Testis (tissue), 3 donors: ENCODE measurements around the gene PIR. TPM values are rescaled to one million over a fixed set of nuclear protein-coding genes. Genes with fewer than 3 reads are reported as not detected.

ENCODE experiments used
- DNase-seq: peaks from one replicate; pipeline ENCODE4 v3.0.0-alpha.2; 2019
- H3K27ac ChIP-seq, 2 donors: fragments of 200-600 bp; sonication (generic); one replicate each; pipeline ENCODE4 v1.5.1; 2019
- H3K27me3 ChIP-seq: fragments of 200-600 bp; sonication (generic); one replicate; pipeline ENCODE4 v1.5.1; 2019
- H3K36me3 ChIP-seq: fragments of 200-600 bp; sonication (generic); one replicate; pipeline ENCODE4 v1.5.1; 2017; ENCODE audit warnings: low read depth; ENCODE audit errors: missing control alignments
- H3K4me1 ChIP-seq: fragments of 200-600 bp; sonication (generic); one replicate; pipeline ENCODE4 v1.5.1; 2019
- H3K4me3 ChIP-seq, 2 donors: fragments of 200-600 bp; sonication (generic); one replicate each; pipeline ENCODE4 v1.5.1; 2017 to 2019
- H3K9me3 ChIP-seq: fragments of 200-600 bp; sonication (generic); one replicate; pipeline ENCODE4 v1.5.1; 2017
- POLR2A ChIP-seq: fragments of 450-650 bp; IDR thresholded peaks from one replicate; pipeline ENCODE4 v1.6.1; 2017; ENCODE audit warnings: antibody characterized with exemption, mild to moderate bottlenecking, moderate library complexity
- WGBS, 2 donors: methylation state at CpG; one replicate each; pipeline ENCODE4 v1.1.5; 2018; 5-methylcytosine and 5-hydroxymethylcytosine counted together
- intact Hi-C: fragments of 100-400 bp; cut with DNase I; formaldehyde crosslinking; loops from one replicate; pipeline ENCODE4 v1.15.1; 2023; ENCODE audit warnings: low total_unique reads
- polyA plus RNA-seq: library from polyadenylated mRNA; stranded (reverse); fragments of 350-450 nt; fragmentation: Illumina TruSeq; extraction: RNeasy Lipid Tissue Mini Kit (QIAGEN cat#74804); gene quantifications from one replicate; pipeline ENCODE4 v1.2.3, GENCODE V29; 2014; ENCODE audit warnings: low read depth, low replicate concordance; ENCODE audit not compliant: insufficient read depth
- total RNA-seq, 2 donors: library from RNA; depleted of rRNA; stranded (reverse); fragments of >200 nt; gene quantifications; one replicate each; pipeline ENCODE4 v1.2.3, GENCODE V29; 2016
- TF ChIP-seq, protein P1 (sequence below), 3 experiments: fragments of 450-650 bp in 2 of 3; fragments of 200-600 bp in 1 of 3; sonication (generic) in 1 of 3; IDR thresholded peaks; one replicate each; pipeline ENCODE4 v1.5.1; 2016 to 2019; ENCODE audit warnings: antibody characterized with exemption in 3 of 3, mild to moderate bottlenecking in 2 of 3, moderate library complexity in 1 of 3

PIR gene
- total and polyA plus RNA-seq, 3 donors from 2014 or later: 9.7 to 11.0 (median 10.3) TPM

DNA sequence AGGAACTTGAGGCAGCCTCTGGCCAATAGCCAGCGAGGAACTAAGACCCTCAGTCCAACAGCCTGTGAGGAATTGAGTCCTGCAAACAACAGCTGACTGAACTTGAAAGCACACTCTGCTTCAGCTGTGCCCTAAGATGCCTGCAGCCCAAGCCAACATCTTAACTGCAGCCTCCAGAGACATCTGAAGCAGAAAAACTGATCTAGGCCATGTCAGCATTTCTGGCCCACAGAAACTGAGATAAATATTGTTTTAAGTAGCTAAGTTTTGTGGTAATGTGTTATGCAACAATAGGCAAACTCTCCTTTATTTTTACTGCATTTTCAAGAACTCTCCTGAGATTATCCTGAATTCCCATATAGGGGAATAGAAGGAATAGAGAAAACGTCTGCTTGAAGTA lies 133.4 kb downstream of the PIR start:
- no peaks in the 10 kb centered on the region for H3K9me3 ChIP-seq
- no peaks in the 10 kb centered on the region for H3K36me3 ChIP-seq
- no peak for TF ChIP-seq POLR2A
- TF ChIP-seq, protein P1, sequence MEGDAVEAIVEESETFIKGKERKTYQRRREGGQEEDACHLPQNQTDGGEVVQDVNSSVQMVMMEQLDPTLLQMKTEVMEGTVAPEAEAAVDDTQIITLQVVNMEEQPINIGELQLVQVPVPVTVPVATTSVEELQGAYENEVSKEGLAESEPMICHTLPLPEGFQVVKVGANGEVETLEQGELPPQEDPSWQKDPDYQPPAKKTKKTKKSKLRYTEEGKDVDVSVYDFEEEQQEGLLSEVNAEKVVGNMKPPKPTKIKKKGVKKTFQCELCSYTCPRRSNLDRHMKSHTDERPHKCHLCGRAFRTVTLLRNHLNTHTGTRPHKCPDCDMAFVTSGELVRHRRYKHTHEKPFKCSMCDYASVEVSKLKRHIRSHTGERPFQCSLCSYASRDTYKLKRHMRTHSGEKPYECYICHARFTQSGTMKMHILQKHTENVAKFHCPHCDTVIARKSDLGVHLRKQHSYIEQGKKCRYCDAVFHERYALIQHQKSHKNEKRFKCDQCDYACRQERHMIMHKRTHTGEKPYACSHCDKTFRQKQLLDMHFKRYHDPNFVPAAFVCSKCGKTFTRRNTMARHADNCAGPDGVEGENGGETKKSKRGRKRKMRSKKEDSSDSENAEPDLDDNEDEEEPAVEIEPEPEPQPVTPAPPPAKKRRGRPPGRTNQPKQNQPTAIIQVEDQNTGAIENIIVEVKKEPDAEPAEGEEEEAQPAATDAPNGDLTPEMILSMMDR (IDR thresholded peaks at IDR 0.05): no peak
- 70% methylated on average over 2 of the region's 2 CpGs for WGBS, 2 donors
- DNase-seq: no peak
- H3K27me3 ChIP-seq: no peaks in the 10 kb centered on the region
- intact Hi-C loops: no loop called here
- H3K4me1 ChIP-seq: no peaks in the 10 kb centered on the region
- no peak overlapping the region for H3K4me3 ChIP-seq
- no peak overlapping the region for H3K27ac ChIP-seq

DNA sequence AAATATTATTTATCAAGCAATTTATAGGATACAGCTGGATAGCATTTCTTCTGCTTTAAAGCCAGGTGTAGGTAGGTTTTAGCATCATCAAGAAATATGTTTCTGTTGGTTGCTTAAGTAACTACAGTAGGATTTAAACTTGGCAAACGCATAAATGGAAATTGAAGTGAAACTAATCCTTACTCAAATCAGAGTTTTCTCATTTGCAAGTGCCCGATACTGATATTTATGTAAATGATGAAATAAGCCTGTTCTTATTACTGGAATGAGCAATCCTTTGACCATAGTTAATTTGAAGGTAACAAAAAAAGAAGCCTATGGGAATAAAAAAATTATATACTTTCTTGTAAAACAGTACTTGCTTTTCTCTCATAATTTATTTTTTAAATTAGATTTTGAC lies 134.6 kb downstream of the PIR start:
- Histone ChIP-seq H3K9me3 (no peaks in the 10 kb centered on the region), H3K36me3 (no peaks in the 10 kb centered on the region), H3K4me1 (no peaks in the 10 kb centered on the region), H3K27me3 (no peaks in the 10 kb centered on the region), H3K4me3 (no peak overlapping the region), H3K27ac (no peak overlapping the region)
- WGBS, 2 donors: 89 to 90% methylated on average over 2 of the region's 2 CpGs
- TF ChIP-seq POLR2A: no peak
- TF ChIP-seq, protein P1 (IDR thresholded peaks at IDR 0.05): no peak
- DNase-seq: no peak
- intact Hi-C loops: no loop called here

DNA sequence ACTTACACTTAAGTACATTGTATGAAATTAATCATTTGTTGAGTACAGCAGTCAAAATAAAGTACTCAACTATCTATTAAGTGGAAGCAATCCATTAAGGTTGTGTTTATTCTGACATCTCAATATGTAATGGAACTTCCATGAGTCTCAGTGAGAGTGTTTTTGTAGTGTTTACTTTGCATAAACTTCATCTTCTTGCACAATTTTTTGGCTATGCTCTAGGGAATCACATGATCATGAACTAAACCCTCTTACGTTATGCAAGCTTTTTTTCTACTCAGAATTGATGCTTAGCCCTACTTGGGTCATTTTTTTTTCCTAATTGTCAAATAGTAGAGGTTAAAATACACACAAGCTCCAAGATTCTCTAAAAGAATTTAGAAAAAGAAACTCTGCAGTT lies 136.7 kb downstream of the PIR start:
- no peak for DNase-seq
- Histone ChIP-seq H3K27ac (no peak overlapping the region), H3K27me3 (no peaks in the 10 kb centered on the region), H3K9me3 (no peaks in the 10 kb centered on the region), H3K4me3 (no peak overlapping the region), H3K36me3 (no peaks in the 10 kb centered on the region), H3K4me1 (no peaks in the 10 kb centered on the region)
- no peak for TF ChIP-seq POLR2A
- TF ChIP-seq, protein P1 (IDR thresholded peaks at IDR 0.05): no peak
- 29 to 50% methylated on average over 1 of the region's 1 CpG for WGBS, 2 donors
- intact Hi-C loops: no loop called here

DNA sequence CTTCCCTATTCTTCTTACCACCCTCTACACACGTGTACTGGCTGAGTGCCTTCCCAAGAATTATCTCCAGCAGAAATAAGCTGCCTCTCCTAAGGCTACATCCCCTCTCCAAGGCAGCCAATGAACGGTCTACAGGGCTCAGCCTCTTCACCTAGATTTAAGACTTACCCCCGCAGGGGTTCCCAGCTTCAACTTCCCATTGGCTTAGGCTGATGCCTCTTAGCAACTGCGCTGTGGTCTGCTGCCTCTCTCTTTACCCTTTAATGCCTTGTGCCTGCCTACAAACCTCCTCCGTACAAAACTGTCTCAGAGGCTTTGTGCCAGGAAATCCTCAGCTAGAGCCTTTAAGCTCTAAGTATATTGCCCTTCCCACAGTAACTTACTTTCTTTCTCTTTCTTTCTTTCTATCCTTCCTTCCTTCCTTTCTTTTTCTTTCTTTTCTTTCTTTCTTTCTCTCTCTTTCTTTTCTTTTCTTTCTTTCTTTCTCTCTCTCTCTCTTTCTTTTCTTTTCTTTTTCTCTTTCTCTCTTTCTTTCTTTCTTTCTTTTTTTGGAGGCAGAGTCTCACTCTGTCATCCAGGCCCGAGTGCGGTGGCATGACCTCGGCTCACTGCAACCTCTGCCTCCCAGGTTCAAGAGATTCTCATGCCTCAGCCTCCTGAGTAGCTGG lies 142.7 kb downstream of the PIR start:
- H3K36me3 ChIP-seq: no peaks in the 10 kb centered on the region
- TF ChIP-seq, protein P1 (IDR thresholded peaks at IDR 0.05): no peak
- TF ChIP-seq POLR2A: no peak
- no peak overlapping the region for H3K4me3 ChIP-seq
- WGBS, 2 donors: 44 to 57% methylated on average over 8 of the region's 8 CpGs
- intact Hi-C loops: no loop called here
- DNase-seq: no peak
- no peak overlapping the region for H3K27ac ChIP-seq
- H3K9me3 ChIP-seq: no peaks in the 10 kb centered on the region
- no peaks in the 10 kb centered on the region for H3K4me1 ChIP-seq
- H3K27me3 ChIP-seq: no peaks in the 10 kb centered on the region

DNA sequence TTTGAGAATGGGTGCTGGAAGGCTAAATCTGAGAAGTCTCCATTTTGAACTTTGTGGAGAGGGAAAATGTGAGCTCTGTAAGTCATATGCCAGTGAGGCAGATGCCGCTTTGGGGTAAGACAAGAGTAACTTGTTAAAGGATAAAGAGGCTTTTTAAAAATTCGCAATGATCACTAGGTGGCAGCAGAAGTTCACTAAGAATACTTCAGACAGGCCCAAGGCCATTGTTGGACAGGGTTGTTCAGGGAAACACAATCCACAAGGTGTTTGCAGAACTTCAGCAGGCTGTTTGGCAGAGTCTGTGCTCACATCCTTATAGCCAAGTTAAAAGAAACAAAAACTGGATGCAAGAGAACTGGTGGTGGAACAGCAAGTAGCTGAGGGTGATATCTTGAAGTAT lies 144.1 kb downstream of the PIR start:
- no peaks in the 10 kb centered on the region for H3K27me3 ChIP-seq
- H3K4me3 ChIP-seq: no peak overlapping the region
- no peaks in the 10 kb centered on the region for H3K36me3 ChIP-seq
- no peak for TF ChIP-seq POLR2A
- TF ChIP-seq, protein P1 (IDR thresholded peaks at IDR 0.05): peak in 2 of 3 experiments; percentile 31 to 37
- no peak overlapping the region for H3K27ac ChIP-seq
- intact Hi-C loops: no loop called here
- H3K4me1 ChIP-seq: no peaks in the 10 kb centered on the region
- peak; percentile 38 for DNase-seq
- no peaks in the 10 kb centered on the region for H3K9me3 ChIP-seq
- WGBS, 2 donors: 30 to 35% methylated on average over 2 of the region's 2 CpGs
